ENCODE data around the gene ZFHX2. TPM values are rescaled to one million over a fixed set of nuclear protein-coding genes. Genes with fewer than 3 reads are reported as not detected.

Gene ZFHX2
- total RNA-seq, 1 experiment from 2014 or later: not detected

DNA sequence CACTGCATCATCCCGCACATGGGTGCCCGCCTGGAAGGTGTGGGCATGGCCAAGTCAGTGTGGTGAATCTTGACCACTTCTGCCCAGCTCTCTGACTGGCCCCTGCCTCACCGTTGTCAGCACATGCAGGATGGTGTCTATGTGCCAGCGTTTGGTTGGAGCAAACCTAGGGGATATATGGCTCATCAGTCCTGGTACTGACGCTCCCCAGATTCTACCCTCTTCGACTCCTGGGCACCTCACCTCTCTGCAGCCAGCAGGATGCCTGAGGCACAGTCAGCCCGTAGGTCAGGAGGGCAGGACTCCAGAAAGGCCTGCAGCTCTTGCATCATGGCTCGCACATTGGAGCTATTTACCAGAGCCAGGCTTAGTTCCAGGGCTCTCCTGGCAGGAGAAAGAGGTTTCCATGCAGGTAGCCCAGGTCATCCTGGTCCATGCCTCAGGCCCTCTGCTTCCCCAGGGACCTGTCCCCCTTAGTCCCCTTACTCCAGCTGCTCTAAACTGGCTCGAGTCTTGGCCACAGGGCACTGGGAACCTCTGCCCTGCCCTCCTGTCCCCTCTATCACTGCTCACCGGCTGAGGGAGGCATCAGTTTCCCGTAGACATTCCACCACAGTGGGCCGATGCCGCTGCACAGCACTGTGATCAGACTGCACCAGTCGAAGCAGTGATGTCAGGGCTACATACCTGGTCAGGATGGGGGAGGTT, 12.1 kb upstream of the ZFHX2 start:
- in situ Hi-C loops (cut with HindIII; ENCODE audit: low pct_unique_long_range_greater_than_20kb, low sequenced_read_pairs): no loop called here
- DNase-seq (ENCODE audit: low read depth): no peak

GRCh38 chr14:23562822-23563472, 11.4 kb upstream of the ZFHX2 start:
- peak; percentile 31 for DNase-seq (ENCODE audit: low read depth)
- in situ Hi-C loops (cut with HindIII; ENCODE audit: low pct_unique_long_range_greater_than_20kb, low sequenced_read_pairs): no loop called here

DNA sequence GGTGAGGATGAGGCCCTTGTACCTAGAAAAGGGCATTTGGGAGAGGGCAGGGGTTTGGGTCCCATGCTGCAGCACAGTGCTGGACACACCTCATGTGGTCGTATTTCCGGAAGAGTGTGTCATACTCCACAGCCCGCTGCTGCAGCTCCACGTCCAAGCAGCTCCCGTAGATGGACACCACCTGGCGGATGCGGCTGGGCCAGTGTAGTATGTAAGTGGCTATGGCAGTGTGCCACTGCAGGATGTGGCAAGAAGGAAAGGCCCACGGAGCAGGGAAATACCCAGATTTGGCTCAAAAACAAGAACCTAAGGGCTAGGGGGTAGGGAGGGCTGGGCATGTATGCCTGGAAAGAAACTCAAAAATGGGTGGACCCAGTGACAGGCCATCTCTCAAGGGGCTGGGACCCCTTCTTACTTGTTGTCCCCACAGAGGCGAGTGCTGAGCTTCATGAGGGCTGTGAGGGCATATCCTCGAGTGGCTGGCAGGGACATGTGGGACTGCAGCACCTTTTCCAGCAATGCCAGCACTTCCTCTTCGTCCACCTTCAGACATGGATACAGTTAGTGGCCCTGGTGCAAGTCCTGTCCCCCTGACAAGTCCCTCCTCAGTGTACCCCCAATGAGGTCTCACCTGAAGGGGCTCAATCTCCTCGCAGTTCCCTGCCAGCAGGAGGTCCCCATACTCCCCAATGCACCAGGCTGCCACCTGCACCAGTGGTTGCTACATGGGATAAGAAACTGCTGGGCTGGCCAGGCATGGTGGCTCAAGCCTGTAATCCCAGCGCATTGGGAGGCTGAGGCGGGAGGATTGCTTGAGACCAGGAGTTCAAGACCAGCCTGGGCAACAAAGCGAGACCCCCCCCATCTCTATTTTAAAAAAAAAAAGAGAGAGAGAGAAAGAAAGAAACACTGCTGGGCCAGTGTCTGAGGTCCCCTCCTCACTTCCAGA, 10.6 kb upstream of the ZFHX2 start:
- DNase-seq (ENCODE audit: low read depth): no peak
- in situ Hi-C loops (cut with HindIII; ENCODE audit: low pct_unique_long_range_greater_than_20kb, low sequenced_read_pairs): no loop called here

DNA sequence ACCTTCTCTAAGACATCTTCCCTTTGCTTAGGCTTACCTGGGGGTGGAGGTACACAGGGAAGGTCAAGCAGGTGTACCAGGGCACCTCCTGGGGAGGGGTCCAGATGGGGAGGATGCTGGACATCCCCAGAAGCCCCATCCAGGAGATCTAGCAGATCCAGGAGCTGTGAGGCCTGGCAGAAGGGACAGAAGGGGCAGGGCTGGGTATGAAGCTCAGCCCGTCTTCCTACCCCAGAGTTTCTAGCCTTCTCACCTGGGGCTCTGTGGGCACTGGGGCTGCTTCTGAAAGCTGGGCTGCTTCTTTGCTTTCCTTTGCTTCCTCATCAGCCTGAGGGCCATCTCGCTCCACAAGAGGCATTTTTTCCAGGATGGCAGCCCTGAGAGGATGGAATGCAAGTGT, 9.7 kb upstream of the ZFHX2 start:
- no peak for DNase-seq (ENCODE audit: low read depth)
- in situ Hi-C loops (cut with HindIII; ENCODE audit: low pct_unique_long_range_greater_than_20kb, low sequenced_read_pairs): no loop called here

DNA sequence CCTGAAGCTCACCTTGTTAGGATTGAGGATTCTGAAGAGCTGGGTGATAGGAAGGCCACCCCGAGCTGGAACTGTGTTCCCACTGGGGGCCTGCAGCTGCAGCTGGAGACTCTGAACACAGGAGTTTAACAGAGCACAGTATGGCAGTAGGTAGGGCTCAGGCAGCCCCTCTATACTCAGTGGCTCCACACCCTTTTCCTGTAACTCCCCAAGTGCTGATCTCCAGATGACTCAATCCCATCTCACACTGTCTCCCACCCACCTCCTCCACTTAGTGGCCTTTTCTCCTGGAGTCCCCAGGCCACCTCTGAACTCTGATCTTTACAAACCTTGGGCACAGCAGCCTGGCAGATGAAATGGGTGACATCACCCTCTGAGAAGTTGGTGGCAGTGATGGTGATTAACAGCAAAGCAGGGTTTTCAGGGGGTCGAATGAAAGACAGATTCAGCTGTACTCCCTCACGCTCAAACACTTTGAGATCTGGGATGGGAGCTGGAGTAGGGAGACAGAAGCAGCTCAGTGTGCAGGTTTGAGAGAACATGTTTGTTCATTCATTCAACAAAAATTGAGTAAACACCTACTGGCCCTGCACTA, 8.5 kb upstream of the ZFHX2 start:
- DNase-seq (ENCODE audit: low read depth): no peak
- in situ Hi-C loops (cut with HindIII; ENCODE audit: low pct_unique_long_range_greater_than_20kb, low sequenced_read_pairs): no loop called here

GRCh38 chr14:23559010-23559925, 7.7 kb upstream of the ZFHX2 start:
- in situ Hi-C loops (cut with HindIII; ENCODE audit: low pct_unique_long_range_greater_than_20kb, low sequenced_read_pairs): no loop called here
- no peak for DNase-seq (ENCODE audit: low read depth)

DNA sequence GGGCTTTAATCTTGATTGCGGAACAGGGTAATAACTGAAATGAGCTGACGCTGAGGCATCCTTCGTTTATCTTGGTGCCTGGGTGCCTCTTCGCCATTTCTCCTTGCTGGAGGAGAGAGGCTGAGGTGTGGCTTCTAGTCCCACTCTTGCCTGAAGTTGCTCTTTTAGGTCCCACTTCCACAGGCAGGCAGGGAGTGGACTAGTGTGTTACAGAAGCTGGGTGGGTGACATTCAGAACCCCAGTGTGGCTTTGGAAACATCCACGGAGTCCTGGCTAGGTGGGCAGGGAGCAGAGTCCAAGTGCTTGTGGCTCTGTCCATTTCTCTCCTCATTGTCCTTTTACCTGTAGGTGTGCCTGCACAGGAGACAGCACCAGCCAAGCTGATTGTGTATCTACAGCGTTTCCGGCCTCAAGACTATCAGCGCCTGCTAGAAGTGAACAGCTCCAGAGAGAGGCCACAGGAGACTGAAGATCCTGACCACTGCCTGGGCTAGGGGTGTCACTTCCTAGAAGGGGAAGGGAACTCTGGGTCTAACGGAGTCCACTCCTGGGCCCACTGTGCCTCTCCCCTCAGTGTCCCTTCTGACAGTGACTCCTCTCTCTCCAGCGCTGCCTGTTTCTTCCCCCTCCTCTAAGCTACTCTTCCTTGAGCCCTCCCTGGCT, 6.9 kb upstream of the ZFHX2 start:
- in situ Hi-C loops (cut with HindIII; ENCODE audit: low pct_unique_long_range_greater_than_20kb, low sequenced_read_pairs): no loop called here

DNA sequence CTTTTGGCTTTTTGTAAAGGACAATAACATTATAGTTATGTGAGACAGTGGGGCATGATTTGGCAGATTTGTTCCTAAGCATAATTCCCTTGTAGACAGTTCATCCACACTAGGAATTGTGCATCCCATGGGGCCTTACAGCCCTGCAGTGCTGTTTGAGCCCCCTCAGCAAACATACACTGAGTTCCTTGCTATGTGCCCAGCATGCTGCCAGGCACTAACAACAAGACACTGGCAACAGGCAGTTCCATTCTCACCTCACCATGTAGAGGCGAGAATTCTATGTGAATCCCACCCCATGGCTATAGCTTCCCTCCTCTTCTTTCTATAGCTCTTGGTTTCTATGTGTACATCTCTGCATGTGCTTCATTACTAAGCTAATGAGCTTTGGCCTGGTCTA, 6.4 kb upstream of the ZFHX2 start:
- in situ Hi-C loops (cut with HindIII; ENCODE audit: low pct_unique_long_range_greater_than_20kb, low sequenced_read_pairs): no loop called here

More for the DNA sequence above, 6.9 kb upstream of the ZFHX2 start:
- no peak for DNase-seq (ENCODE audit: low read depth)

DNA sequence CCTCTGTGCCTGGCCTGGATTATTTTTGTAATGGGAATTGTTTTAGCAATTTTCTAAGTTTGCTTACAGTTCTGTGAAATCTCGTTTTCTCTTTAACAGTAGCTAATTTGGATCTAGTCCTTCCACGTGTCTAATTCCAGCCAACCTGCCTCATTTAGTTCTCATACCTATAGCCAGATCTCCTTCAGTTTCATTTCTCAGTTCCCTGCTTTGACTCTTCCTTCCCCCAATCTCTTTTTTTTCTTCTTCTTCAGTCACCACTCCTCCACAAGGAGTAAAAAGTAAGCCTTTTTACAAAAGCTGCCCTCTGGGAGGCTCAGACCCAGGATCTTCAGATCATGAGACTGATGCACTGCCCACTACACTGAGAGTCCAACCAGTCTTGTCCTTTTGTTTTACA, 6.0 kb upstream of the ZFHX2 start:
- DNase-seq (ENCODE audit: low read depth): no peak
- in situ Hi-C loops (cut with HindIII; ENCODE audit: low pct_unique_long_range_greater_than_20kb, low sequenced_read_pairs): no loop called here

More for the DNA sequence above, 6.4 kb upstream of the ZFHX2 start:
- no peak for DNase-seq (ENCODE audit: low read depth)

DNA sequence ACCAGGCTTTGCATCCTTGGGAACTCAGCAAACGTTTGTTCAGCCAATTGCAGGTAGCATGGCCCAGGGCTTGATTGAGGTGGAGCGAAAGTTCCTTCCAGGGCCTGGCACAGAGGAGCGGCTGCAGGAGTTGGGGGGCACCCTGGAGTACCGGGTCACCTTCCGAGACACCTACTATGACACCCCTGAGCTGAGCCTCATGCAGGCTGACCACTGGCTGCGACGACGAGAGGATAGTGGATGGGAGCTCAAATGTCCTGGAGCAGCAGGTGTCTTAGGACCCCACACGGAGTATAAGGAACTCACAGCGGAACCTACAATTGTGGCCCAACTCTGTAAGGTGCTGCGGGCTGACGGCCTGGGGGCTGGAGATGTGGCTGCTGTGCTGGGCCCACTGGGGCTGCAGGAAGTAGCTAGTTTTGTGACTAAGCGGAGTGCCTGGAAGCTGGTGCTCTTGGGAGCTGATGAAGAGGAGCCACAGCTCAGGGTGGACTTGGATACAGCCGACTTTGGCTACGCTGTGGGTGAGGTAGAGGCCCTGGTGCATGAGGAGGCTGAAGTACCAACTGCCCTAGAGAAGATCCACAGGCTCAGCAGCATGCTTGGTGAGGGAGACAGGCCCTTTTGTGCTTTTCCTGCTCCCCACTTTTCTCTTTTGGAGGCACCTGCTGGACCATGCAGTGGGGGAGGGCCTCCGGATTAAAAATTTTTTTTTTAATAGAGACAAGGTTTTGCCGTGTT, 5.3 kb upstream of the ZFHX2 start:
- no peak for DNase-seq (ENCODE audit: low read depth)
- in situ Hi-C loops (cut with HindIII; ENCODE audit: low pct_unique_long_range_greater_than_20kb, low sequenced_read_pairs): no loop called here

- in situ Hi-C loops (cut with HindIII; ENCODE audit: low pct_unique_long_range_greater_than_20kb, low sequenced_read_pairs): no loop called here
- DNase-seq (ENCODE audit: low read depth): peak; percentile 86
These were observed 4.5 kb upstream of the ZFHX2 start, which contains the start of gene THTPA for GRCh38 chr14:23555882-23556699. Gene THTPA, plus strand, starts transcription at chr14:23556271. Its CDS starts 487 bp downstream, at chr14:23556758.

GRCh38 chr14:23555533-23555881, 3.9 kb upstream of the ZFHX2 start:
- in situ Hi-C loops (cut with HindIII; ENCODE audit: low pct_unique_long_range_greater_than_20kb, low sequenced_read_pairs): no loop called here
- DNase-seq (ENCODE audit: low read depth): no peak

DNA sequence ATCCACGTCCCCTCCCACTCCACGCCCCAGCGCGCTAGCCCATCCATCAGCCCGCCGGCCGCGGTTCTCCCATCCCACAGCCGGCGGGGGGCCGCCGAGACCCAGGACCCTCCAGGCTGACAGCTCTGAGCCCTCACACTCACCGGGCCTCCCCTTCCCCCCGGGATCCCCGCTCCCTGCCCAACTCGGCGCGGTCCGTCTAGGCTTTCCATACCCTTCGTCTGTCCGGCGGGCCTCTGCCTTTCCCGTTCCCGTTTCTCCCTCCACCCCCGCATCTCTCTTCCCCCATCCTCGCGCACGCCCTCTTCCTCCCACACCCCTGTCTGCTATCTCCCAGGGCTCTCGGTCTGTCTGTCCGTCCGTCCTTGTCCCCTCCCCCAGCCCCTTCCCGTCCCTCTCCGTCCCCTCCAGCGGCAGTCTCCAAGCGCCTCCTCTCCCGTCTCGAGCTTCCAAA, 726 bp downstream of the ZFHX2 start:
- no peak for DNase-seq (ENCODE audit: low read depth)
- in situ Hi-C loops (cut with HindIII; ENCODE audit: low pct_unique_long_range_greater_than_20kb, low sequenced_read_pairs): no loop called here

GRCh38 chr14:23550131-23550811, 1.3 kb downstream of the ZFHX2 start:
- DNase-seq (ENCODE audit: low read depth): no peak
- in situ Hi-C loops (cut with HindIII; ENCODE audit: low pct_unique_long_range_greater_than_20kb, low sequenced_read_pairs): no loop called here
